ENCODE results near the gene TTC28. TPM values are rescaled to one million over a fixed set of nuclear protein-coding genes. Genes with fewer than 3 reads are reported as not detected.
A peak's percentile ranks its signal among the peaks of the same experiment; 100 is the strongest.
"Not testable (repeated sequence)": the region's sequence is repeated elsewhere in the genome, so short reads cannot be mapped to it uniquely, and the experiment has no call there.

The TTC28 gene
- total RNA-seq, 1 donor from 2014 or later, result 1.3 TPM

- Mint-ChIP-seq H3K4me1 (no peaks in the 10 kb centered on the region), H3K27me3 (no peaks in the 10 kb centered on the region), H3K27ac (no peak overlapping the region), H3K36me3 (ENCODE audit: low read depth) (peaks cover 36% of the 10 kb centered on the region), H3K4me3 (no peak overlapping the region), H3K9me3 (no peaks in the 10 kb centered on the region)
- intact Hi-C loops (cut with micrococcal nuclease), result no loop called here
- no peak for DNase-seq
These were observed 23.3 kb upstream of the TTC28 start for GRCh38 chr22:28702891-28703290.

DNA sequence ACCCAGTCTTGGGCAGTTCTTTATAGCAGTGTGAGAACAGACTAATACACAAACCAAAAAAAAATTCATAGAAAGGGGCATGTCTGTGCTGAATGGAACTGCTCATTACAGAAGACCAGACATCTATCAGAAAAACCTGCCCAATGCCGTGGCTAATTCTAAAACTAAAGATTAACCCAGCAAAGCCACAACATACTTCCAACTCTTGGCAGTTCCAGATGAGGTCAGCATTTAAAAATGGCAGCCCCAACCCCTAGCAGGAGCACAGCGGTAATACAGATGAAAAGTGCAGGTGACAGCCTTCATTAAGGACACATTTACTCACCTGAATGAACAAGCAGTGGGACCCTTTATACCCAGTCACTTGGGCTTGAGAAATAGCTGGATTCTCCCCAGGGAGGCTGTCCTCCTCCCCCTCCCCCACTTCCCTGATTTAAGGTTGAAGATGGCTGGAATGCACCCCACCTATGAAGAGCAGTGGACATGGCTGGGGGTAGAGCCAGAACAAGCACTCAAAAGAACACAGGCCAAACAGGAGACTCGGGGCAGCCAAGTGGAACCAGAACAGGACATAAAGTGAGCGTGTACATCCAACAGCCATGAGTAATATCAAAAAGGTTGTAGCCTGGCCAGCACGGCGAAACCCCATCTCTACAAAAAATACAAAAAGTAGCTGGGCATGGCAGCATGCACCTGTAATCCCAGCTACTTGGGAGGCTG, 13.6 kb upstream of the TTC28 start:
- DNase-seq; H3K27ac Mint-ChIP-seq; H3K4me3 Mint-ChIP-seq; H3K9me3 Mint-ChIP-seq; intact Hi-C loops (cut with micrococcal nuclease); H3K4me1 Mint-ChIP-seq; H3K27me3 Mint-ChIP-seq: not testable (repeated sequence)
- H3K36me3 Mint-ChIP-seq (ENCODE audit: low read depth), result peaks cover 51% of the 10 kb centered on the region

- H3K9me3 Mint-ChIP-seq; H3K4me1 Mint-ChIP-seq; intact Hi-C loops (cut with micrococcal nuclease); DNase-seq; H3K27me3 Mint-ChIP-seq; H3K27ac Mint-ChIP-seq; H3K4me3 Mint-ChIP-seq: not testable (repeated sequence)
- H3K36me3 Mint-ChIP-seq (ENCODE audit: low read depth), result peaks cover 55% of the 10 kb centered on the region
These were observed 10.2 kb upstream of the TTC28 start for GRCh38 chr22:28689796-28690195.

DNA sequence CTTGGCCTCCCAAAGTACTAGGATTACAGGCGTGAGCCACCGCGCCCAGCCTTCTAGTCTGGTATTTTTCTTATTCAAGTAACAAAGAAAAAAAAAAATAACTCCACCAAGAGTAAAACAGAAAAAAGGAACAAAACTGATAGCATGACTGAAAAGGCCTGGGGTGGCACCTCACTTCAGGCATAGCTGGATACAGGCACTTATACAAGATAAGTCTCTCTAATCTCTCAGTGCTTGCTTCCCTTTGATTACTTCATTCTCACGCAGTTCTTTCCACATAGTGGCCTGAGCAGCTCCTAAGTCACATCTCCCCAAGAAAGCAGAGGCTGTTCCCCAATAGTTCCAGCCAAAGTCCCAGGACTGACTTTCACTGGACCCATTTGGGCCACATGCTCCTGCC, 3.3 kb upstream of the TTC28 start:
- H3K4me3 Mint-ChIP-seq; H3K9me3 Mint-ChIP-seq; intact Hi-C loops (cut with micrococcal nuclease); DNase-seq; H3K27ac Mint-ChIP-seq; H3K4me1 Mint-ChIP-seq: not testable (repeated sequence)
- peaks cover 22% of the 10 kb centered on the region for H3K36me3 Mint-ChIP-seq (ENCODE audit: low read depth)
- peaks cover 57% of the 10 kb centered on the region for H3K27me3 Mint-ChIP-seq

DNA sequence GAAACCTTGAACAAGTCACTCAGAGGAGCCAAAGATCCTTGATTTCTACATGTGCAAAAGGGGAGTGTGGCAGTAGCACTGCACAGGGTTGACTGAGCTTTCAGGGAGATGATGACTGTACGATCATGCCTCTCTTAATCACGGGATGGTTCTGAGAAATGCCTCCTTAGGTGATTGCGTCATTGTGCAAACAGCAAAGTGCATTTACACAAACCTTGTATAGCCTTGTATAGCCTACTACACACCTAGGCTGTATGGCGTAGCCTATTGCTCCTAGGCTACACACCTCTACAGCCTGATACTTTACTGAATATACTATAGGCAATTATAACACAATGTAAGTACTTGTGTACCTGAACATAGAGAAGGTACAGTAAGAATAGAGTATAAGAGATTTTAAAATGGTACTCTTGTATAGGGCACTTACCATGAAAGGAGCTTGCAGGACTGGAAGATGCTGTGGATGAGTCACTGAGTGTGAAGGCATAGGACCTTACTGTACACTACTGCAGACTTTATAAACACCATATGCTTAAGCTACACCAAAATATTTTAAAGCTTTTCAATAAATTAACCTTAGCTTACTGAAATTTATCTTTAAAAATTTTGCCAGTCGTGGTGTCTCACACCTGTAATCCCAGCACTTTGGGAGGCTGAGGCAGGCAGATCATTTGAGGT, 1.3 kb upstream of the TTC28 start:
- H3K36me3 Mint-ChIP-seq (ENCODE audit: low read depth); intact Hi-C loops (cut with micrococcal nuclease); H3K27ac Mint-ChIP-seq; H3K4me3 Mint-ChIP-seq; DNase-seq; H3K9me3 Mint-ChIP-seq; H3K4me1 Mint-ChIP-seq: not testable (repeated sequence)
- H3K27me3 Mint-ChIP-seq, result peaks cover 66% of the 10 kb centered on the region

GRCh38 chr22:28678778-28679610, 646 bp downstream of the TTC28 start:
- DNase-seq, result peak; percentile 63
- not testable (repeated sequence) for H3K27ac Mint-ChIP-seq; H3K9me3 Mint-ChIP-seq; H3K36me3 Mint-ChIP-seq (ENCODE audit: low read depth)
- H3K4me3 Mint-ChIP-seq, result peak overlapping the region; percentile 70
- intact Hi-C loops (cut with micrococcal nuclease), result loop anchor here (10.0 kb wide), 1 partner anchor 276 kb away; no protein-coding TSS in a partner anchor
- H3K4me1 Mint-ChIP-seq, result peaks cover 20% of the 10 kb centered on the region
- H3K27me3 Mint-ChIP-seq, result peaks cover 75% of the 10 kb centered on the region

- Mint-ChIP-seq H3K27me3 (peaks cover 76% of the 10 kb centered on the region), H3K4me1 (peaks cover 26% of the 10 kb centered on the region)
- H3K36me3 Mint-ChIP-seq (ENCODE audit: low read depth); H3K9me3 Mint-ChIP-seq; DNase-seq; H3K27ac Mint-ChIP-seq; H3K4me3 Mint-ChIP-seq: not testable (repeated sequence)
- intact Hi-C loops (cut with micrococcal nuclease), result loop anchor here (10.0 kb wide), 1 partner anchor 277 kb away; no protein-coding TSS in a partner anchor
These were observed 1.5 kb downstream of the TTC28 start for GRCh38 chr22:28678170-28678569.

GRCh38 chr22:28674121-28674563, 5.5 kb downstream of the TTC28 start:
- intact Hi-C loops (cut with micrococcal nuclease), result loop anchor here (1.0 to 10.0 kb wide), 3 partner anchors 138 to 281 kb away; no protein-coding TSS in a partner anchor

GRCh38 chr22:28670756-28671155, 8.9 kb downstream of the TTC28 start:
- Mint-ChIP-seq H3K4me1 (peaks cover 23% of the 10 kb centered on the region), H3K9me3 (peaks cover 10% of the 10 kb centered on the region), H3K36me3 (ENCODE audit: low read depth) (peaks cover 3% of the 10 kb centered on the region), H3K27ac (no peak overlapping the region), H3K4me3 (no peak overlapping the region), H3K27me3 (peaks cover 41% of the 10 kb centered on the region)
- DNase-seq, result no peak
- intact Hi-C loops (cut with micrococcal nuclease), result loop anchor here (10.0 kb wide), 1 partner anchor 284 kb away; no protein-coding TSS in a partner anchor

More at GRCh38 chr22:28674121-28674563, 5.5 kb downstream of the TTC28 start:
- Mint-ChIP-seq H3K36me3 (ENCODE audit: low read depth) (peaks cover 3% of the 10 kb centered on the region), H3K27me3 (peaks cover 66% of the 10 kb centered on the region), H3K4me1 (peaks cover 27% of the 10 kb centered on the region), H3K27ac (peak overlapping the region; percentile 98), H3K4me3 (peak overlapping the region; percentile 77), H3K9me3 (peaks cover 10% of the 10 kb centered on the region)
- peak; percentile 86 for DNase-seq

GRCh38 chr22:28670161-28670560, 9.5 kb downstream of the TTC28 start:
- Mint-ChIP-seq H3K36me3 (ENCODE audit: low read depth) (peaks cover 3% of the 10 kb centered on the region), H3K27ac (no peak overlapping the region), H3K27me3 (peaks cover 37% of the 10 kb centered on the region), H3K4me1 (peaks cover 21% of the 10 kb centered on the region), H3K4me3 (no peak overlapping the region), H3K9me3 (peaks cover 10% of the 10 kb centered on the region)
- intact Hi-C loops (cut with micrococcal nuclease), result loop anchor here (10.0 kb wide), 1 partner anchor 285 kb away; no protein-coding TSS in a partner anchor
- no peak for DNase-seq

DNA sequence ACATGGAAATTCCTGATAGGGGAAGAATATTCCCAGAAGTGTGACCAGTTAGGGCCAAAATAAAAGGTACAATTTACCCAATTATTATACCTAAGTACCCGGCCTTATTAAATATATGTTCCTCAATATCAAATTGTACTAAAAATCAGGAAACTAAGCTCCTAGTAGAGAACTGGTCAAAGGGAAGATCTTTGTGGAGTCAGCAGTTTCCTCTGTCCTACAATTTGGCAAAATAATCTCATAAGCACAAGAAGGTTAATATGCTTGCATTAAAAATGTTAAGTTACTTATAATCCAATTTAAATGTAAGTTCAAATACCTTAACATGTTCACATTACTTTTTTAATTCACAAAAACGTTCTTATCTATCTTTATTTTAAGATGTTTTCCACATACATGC, 10.3 kb downstream of the TTC28 start:
- Mint-ChIP-seq H3K27ac (no peak overlapping the region), H3K4me1 (peaks cover 15% of the 10 kb centered on the region), H3K4me3 (no peak overlapping the region), H3K36me3 (ENCODE audit: low read depth) (peaks cover 3% of the 10 kb centered on the region), H3K27me3 (peaks cover 32% of the 10 kb centered on the region), H3K9me3 (peaks cover 10% of the 10 kb centered on the region)
- DNase-seq, result no peak
- intact Hi-C loops (cut with micrococcal nuclease), result no loop called here

DNA sequence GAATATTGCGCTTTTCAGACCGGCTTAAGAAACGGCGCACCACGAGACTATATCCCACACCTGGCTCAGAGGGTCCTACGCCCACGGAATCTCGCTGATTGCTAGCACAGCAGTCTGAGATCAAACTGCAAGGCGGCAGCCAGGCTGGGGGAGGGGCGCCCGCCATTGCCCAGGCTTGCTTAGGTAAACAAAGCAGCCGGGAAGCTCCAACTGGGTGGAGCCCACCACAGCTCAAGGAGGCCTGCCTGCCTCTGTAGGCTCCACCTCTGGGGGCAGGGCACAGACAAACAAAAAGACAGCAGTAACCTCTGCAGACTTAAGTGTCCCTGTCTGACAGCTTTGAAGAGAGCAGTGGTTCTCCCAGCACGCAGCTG, 16.1 kb downstream of the TTC28 start:
- H3K4me1 Mint-ChIP-seq; H3K9me3 Mint-ChIP-seq; intact Hi-C loops (cut with micrococcal nuclease): not testable (repeated sequence)

GRCh38 chr22:28658448-28658847, 21.2 kb downstream of the TTC28 start:
- DNase-seq, result no peak
- Mint-ChIP-seq H3K36me3 (ENCODE audit: low read depth) (no peaks in the 10 kb centered on the region), H3K4me3 (no peak overlapping the region), H3K9me3 (no peaks in the 10 kb centered on the region), H3K27me3 (peaks cover 48% of the 10 kb centered on the region), H3K27ac (no peak overlapping the region), H3K4me1 (no peaks in the 10 kb centered on the region)
- intact Hi-C loops (cut with micrococcal nuclease), result no loop called here

More for the DNA sequence above, 16.1 kb downstream of the TTC28 start:
- not testable (repeated sequence) for H3K36me3 Mint-ChIP-seq (ENCODE audit: low read depth); H3K27ac Mint-ChIP-seq; H3K4me3 Mint-ChIP-seq; DNase-seq
- peaks cover 18% of the 10 kb centered on the region for H3K27me3 Mint-ChIP-seq
